Activated CD8-positive, alpha-beta T cell treated with anti-CD3 and anti-CD28 coated beads for 36 hours (primary cell): ENCODE measurements around the gene DEDD. TPM values are rescaled to one million over a fixed set of nuclear protein-coding genes. Genes with fewer than 3 reads are reported as not detected.

ENCODE experiments used
- ATAC-seq: fragments of 200-7000 bp; cut with Tn5 transposase; one replicate; pipeline ENCODE4 v1.10.0; 2021; ENCODE audit warnings: mild to moderate bottlenecking, moderate library complexity
- CTCF ChIA-PET: fragments of 350-600 bp; sonication (Branson Sonifier 250); formaldehyde crosslinking; loops from one replicate; lab custom pipeline; 2021; ENCODE audit warnings: antibody characterized with exemption; lab: Charles Lee
- POLR2A ChIA-PET: fragments of 350-600 bp; sonication (Branson Sonifier 250); formaldehyde crosslinking; loops from one replicate; lab custom pipeline; 2021; ENCODE audit warnings: antibody characterized with exemption; lab: Charles Lee
- DNase-seq: peaks from one replicate; pipeline ENCODE4 v3.0.0-alpha.2; 2020
- H3K27ac Mint-ChIP-seq: one replicate; pipeline ENCODE4 v1.8.0; 2021; ENCODE audit warnings: mild to moderate bottlenecking, mixed read lengths
- H3K27me3 Mint-ChIP-seq: one replicate; pipeline ENCODE4 v1.8.0; 2021; ENCODE audit warnings: mixed read lengths
- H3K36me3 Mint-ChIP-seq: one replicate; pipeline ENCODE4 v1.8.0; 2021; ENCODE audit warnings: low read depth, mixed read lengths
- H3K4me1 Mint-ChIP-seq: one replicate; pipeline ENCODE4 v1.8.0; 2021; ENCODE audit warnings: low read depth, mixed read lengths
- H3K4me3 Mint-ChIP-seq: one replicate; pipeline ENCODE4 v1.8.0; 2021; ENCODE audit warnings: mild to moderate bottlenecking, moderate library complexity, mixed read lengths
- H3K9me3 Mint-ChIP-seq: one replicate; pipeline ENCODE4 v1.8.0; 2021; ENCODE audit warnings: mixed read lengths
- intact Hi-C: fragments of 100-400 bp; cut with micrococcal nuclease; formaldehyde crosslinking; loops from one replicate; pipeline ENCODE4 v1.10.0; 2022
- total RNA-seq, 2 experiments: library from RNA; stranded (reverse); gene quantifications; one replicate each; pipeline ENCODE4 v1.2.3, GENCODE V29; 2021
- TF ChIP-seq, protein P1 (sequence below): fragments of 200-600 bp; IDR thresholded peaks from one replicate; pipeline ENCODE4 v1.8.0; 2022; ENCODE audit warnings: antibody characterized with exemption, mild to moderate bottlenecking

The DEDD gene
- total RNA-seq, 2 experiments from 2014 or later: 30.4 to 37.0 TPM

DNA sequence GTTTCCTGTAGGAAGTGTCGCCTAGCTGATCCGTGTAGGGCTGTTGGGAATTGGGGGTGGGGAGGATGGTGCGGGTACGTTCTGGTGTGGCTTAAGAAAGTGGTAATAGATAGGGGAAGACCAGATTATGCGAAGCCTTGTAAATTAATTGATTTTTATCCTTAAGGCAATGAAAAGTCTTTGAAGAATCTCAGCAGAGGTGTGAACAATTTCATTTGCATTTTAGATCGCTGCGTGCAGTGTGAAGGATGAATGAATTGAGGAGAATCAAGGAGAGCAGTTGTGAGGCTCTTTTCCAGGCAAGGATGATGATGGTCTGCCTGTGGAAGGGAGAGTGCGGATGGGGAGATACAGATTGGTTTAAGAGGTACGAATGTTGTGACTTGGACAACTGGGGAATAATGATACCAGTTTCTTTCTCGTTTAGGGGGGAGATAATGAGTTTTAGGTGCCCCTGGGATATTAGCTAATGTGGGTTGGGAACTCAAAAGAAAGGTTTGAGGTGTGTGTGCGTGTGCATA is 813 bp upstream of the DEDD start:
- no peak overlapping the region for H3K27ac Mint-ChIP-seq
- no peak for ATAC-seq
- H3K4me3 Mint-ChIP-seq: no peak overlapping the region

DNA sequence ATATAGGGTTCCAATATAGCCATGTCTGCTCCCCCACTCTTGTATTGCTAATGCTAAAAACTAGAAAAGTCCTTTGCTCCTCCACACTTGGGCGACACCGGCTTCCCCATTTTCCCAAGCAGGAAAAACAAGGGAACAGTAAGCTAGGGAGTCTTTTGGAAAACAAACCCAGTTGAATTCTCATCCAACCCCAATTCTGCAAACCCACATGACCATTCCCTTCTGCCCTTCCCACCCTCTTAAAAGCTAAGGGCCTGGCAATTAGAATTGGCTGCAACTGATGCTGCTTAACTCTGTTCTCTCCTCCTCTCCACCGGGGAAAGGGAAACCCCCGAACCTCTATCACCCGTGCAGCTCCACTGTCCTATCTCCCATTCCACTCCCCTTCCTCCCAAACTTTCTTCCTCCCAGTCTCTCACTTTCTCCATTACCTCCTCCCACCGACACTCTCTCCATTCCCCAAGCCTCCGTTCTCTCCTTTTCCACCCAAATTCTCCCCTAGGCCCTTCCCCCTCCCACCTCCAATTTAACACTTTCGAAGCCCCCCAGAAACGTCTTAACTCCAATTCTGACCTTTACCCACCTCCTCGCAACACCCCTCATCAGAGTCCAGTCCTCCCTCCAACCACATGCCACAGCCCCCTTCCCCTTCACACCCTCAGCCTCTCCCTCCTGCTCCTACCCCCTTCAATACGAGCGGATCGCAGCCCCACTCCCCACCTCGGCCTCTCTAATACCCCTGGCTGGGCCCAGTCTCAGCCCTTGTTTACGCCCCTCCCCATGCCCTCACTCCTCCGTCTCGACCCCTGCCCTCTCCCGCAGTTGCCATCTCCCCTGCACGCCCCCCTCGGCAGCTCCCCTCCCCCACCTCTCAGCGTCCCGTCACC is 701 bp downstream of the DEDD start:
- DNase-seq (peak; percentile 28), ATAC-seq (no peak)
- ChIA-PET POLR2A (interaction anchor here (0.8 to 3.6 kb wide), 5 partner anchors 12 to 58 kb away, joined by 3 to 23 read pairs (median 6); partner anchors contain the start of gene UFC1), CTCF (interaction anchor here (1.1 to 3.0 kb wide), 4 partner anchors 34 to 134 kb away, joined by 3 to 10 read pairs (median 5); partner anchors contain the start of genes KLHDC9 and PPOX)
- peaks cover 38% of the 10 kb centered on the region for H3K36me3 Mint-ChIP-seq
- peaks cover 46% of the 10 kb centered on the region for H3K4me1 Mint-ChIP-seq
- intact Hi-C loops: no loop called here
- H3K27me3 Mint-ChIP-seq: no peaks in the 10 kb centered on the region
- no peak overlapping the region for H3K4me3 Mint-ChIP-seq
- H3K9me3 Mint-ChIP-seq: no peaks in the 10 kb centered on the region
- TF ChIP-seq, protein P1, sequence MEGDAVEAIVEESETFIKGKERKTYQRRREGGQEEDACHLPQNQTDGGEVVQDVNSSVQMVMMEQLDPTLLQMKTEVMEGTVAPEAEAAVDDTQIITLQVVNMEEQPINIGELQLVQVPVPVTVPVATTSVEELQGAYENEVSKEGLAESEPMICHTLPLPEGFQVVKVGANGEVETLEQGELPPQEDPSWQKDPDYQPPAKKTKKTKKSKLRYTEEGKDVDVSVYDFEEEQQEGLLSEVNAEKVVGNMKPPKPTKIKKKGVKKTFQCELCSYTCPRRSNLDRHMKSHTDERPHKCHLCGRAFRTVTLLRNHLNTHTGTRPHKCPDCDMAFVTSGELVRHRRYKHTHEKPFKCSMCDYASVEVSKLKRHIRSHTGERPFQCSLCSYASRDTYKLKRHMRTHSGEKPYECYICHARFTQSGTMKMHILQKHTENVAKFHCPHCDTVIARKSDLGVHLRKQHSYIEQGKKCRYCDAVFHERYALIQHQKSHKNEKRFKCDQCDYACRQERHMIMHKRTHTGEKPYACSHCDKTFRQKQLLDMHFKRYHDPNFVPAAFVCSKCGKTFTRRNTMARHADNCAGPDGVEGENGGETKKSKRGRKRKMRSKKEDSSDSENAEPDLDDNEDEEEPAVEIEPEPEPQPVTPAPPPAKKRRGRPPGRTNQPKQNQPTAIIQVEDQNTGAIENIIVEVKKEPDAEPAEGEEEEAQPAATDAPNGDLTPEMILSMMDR: no peak
- no peak overlapping the region for H3K27ac Mint-ChIP-seq

More for the DNA sequence above, 813 bp upstream of the DEDD start:
- TF ChIP-seq, protein P1: no peak
- H3K4me1 Mint-ChIP-seq: peaks cover 38% of the 10 kb centered on the region
- ChIA-PET CTCF (interaction anchor here (0.6 to 3.0 kb wide), 6 partner anchors 10 to 136 kb away, joined by 3 to 10 read pairs (median 4); partner anchors contain the start of genes KLHDC9 and PPOX), POLR2A (interaction anchor here (0.6 to 3.6 kb wide), 14 partner anchors 8 to 332 kb away, joined by 3 to 23 read pairs (median 4); partner anchors contain the start of genes NDUFS2 and UFC1)
- H3K36me3 Mint-ChIP-seq: peaks cover 24% of the 10 kb centered on the region
- no peaks in the 10 kb centered on the region for H3K27me3 Mint-ChIP-seq
- no peak for DNase-seq
- H3K9me3 Mint-ChIP-seq: no peaks in the 10 kb centered on the region
- intact Hi-C loops: no loop called here

DNA sequence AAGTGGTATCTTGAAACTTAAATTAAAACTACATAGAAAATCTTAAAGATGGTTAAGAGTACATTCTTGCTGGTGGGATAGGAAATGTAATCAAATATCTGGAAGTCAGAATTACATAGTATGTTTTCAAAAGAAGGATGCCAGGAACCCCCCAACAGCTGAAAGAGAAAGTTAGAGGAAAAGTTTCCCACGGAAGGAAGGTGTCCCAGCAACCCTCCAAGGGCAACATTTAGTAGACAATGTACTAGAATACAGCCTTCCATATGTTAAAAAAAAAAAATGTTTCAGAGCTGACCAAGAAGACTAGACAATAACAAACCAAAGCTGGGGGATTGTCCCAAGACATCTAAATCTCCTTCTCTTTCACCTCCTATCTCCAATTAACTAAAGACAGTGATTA is 2.2 kb downstream of the DEDD start:
- POLR2A ChIA-PET: interaction anchor here (0.6 to 1.0 kb wide), 3 partner anchors 24 to 689 kb away, joined by 3 to 4 read pairs (median 3); no protein-coding TSS in a partner anchor
- intact Hi-C loops: no loop called here
- ATAC-seq (no peak), DNase-seq (no peak)
- TF ChIP-seq, protein P1: no peak
- peak overlapping the region; percentile 55 for H3K27ac Mint-ChIP-seq
- peaks cover 43% of the 10 kb centered on the region for H3K36me3 Mint-ChIP-seq
- CTCF ChIA-PET: interaction anchor here (1.1 kb wide), 1 partner anchor 29 kb away, joined by 3 read pairs; no protein-coding TSS in a partner anchor
- no peak overlapping the region for H3K4me3 Mint-ChIP-seq
- no peaks in the 10 kb centered on the region for H3K9me3 Mint-ChIP-seq
- peaks cover 49% of the 10 kb centered on the region for H3K4me1 Mint-ChIP-seq
- H3K27me3 Mint-ChIP-seq: no peaks in the 10 kb centered on the region

DNA sequence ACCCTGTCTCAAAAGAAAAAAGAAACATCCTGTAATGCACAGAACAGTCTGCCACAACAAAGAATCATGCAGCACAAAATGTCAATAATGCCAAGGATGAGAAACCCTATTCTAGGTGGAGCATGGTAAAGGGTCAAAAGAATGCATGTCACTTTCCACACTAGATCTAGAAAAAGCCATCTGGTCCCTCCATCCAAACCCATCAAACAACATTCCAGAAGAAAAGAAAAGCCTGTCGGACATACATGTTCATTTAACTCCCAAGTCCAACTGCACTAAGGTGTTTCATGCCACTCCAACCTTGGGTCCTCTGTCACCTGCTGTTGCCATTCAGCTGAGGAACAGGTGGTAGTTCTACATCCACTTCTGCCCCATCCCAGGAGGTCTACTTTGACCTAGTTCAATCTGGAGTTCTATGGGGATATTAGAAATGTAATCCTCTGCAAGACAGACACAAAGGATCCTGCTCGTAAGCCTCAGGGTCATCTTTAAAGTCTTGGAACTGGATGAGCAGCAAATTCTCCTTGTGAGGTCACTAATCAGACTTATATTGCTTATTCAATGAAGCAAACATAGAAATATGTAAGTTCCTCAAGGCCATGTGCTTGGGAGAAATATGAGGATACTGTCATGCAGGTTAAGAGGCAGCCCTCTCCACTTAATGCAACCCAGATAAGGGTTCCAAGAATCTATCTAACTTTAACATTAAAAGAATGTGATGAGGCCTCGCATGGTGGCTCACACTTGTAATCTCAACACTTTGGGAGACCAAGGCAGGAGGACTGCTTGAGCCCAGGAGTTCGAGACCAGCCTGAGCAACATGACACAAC is 3.7 kb downstream of the DEDD start:
- no peak overlapping the region for H3K4me3 Mint-ChIP-seq
- H3K9me3 Mint-ChIP-seq: no peaks in the 10 kb centered on the region
- ChIA-PET CTCF (interaction anchor here (0.7 to 1.7 kb wide), 5 partner anchors 9 to 175 kb away, joined by 3 to 6 read pairs (median 3); partner anchors contain the start of genes ITLN2, NIT1 and PFDN2), POLR2A (interaction anchor here (0.9 kb wide), 1 partner anchor 83 kb away, joined by 3 read pairs; the partner anchor contains the start of gene USF1)
- intact Hi-C loops: no loop called here
- peaks cover 46% of the 10 kb centered on the region for H3K4me1 Mint-ChIP-seq
- ATAC-seq: no peak
- no peak for DNase-seq
- H3K27me3 Mint-ChIP-seq: no peaks in the 10 kb centered on the region
- peak overlapping the region; percentile 58 for H3K27ac Mint-ChIP-seq
- TF ChIP-seq, protein P1: no peak
- H3K36me3 Mint-ChIP-seq: peaks cover 52% of the 10 kb centered on the region
